H1 (cell line): ENCODE measurements around the gene SLC9A5. TPM values are rescaled to one million over a fixed set of nuclear protein-coding genes. Genes with fewer than 3 reads are reported as not detected.

Experiments used
- CHD1 ChIP-seq: IDR thresholded peaks from 2 replicates; pipeline ENCODE4 v1.6.1; 2012; ENCODE audit warnings: low read depth, low read length, improper control_type of control experiment
- GTF2F1 ChIP-seq: IDR thresholded peaks from 2 replicates; pipeline ENCODE4 v1.6.1; 2012; ENCODE audit warnings: low read depth, low read length, improper control_type of control experiment, borderline replicate concordance
- POLR2A ChIP-seq, 2 experiments: IDR thresholded peaks; 1 replicate in 1 of 2; 2 replicates in 1 of 2; pipeline ENCODE4 v1.6.1; 2011; ENCODE audit warnings: low read depth in 2 of 2, low read length in 2 of 2, mild to moderate bottlenecking in 2 of 2; ENCODE audit errors: control extremely low read depth in 1 of 2
- polyA plus RNA-seq, 7 experiments: library from polyadenylated mRNA; depleted of rRNA in 3 of 7; stranded (reverse) in 5 of 7; unstranded in 2 of 7; fragments of >200 nt in 5 of 7; fragments of 200-250 nt in 2 of 7; gene quantifications; 1 replicate in 5 of 7; 2 replicates in 1 of 7; 4 replicates in 1 of 7; pipeline versions ENCODE4 v1.2.1 to v1.2.3, GENCODE V29; 2011 to 2013; ENCODE audit warnings: missing spikeins in 2 of 7, mixed read lengths in 2 of 7
- total RNA-seq: library from RNA; stranded (reverse); fragmentation: NEBNext Ultra II Directional; extraction: Animal tissue kit (Norgen Biotek cat#: 25700); gene quantifications from 2 replicates; pipeline ENCODE4 v1.2.1, GENCODE V29; 2021
- TF ChIP-seq, protein P1 (sequence below): IDR thresholded peaks from 2 replicates; pipeline ENCODE4 v1.6.1; 2011; ENCODE audit warnings: low read depth, mild to moderate bottlenecking, low read length; ENCODE audit not compliant: insufficient read depth

The SLC9A5 gene
- total and polyA plus RNA-seq, 2 of the 8 experiments (the other 6 are each of a cell fraction or from before 2014, with no cell fraction given), result 7.9 to 8.6 TPM

DNA sequence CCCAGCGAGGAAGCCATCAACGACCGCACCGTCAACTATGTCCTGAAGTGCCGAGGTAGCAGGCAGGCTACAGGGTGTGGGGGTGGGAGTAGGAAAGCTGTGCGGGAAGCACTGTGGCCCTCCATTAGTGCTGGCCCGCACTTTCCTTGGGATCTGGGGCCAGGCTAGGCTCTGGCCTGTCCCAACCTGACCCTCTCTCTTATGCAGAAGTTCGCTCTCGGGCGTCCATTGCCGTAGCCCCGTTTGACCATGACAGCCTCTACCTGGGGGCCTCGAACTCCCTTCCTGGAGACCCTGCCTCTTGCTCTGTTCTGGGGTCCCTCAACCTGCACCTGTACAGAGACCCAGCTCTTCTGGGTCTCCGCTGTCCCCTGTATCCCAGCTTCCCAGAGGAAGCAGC, 39.2 kb downstream of the SLC9A5 start (continued):
- no peak for TF ChIP-seq GTF2F1
- no peak for TF ChIP-seq POLR2A (IDR thresholded peaks at IDR 0.05; ENCODE audit: control extremely low read depth in 1 of 2, low read depth in 2 of 2, low read length in 2 of 2)
- TF ChIP-seq, protein P1, sequence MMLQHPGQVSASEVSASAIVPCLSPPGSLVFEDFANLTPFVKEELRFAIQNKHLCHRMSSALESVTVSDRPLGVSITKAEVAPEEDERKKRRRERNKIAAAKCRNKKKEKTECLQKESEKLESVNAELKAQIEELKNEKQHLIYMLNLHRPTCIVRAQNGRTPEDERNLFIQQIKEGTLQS, result no peak
- TF ChIP-seq CHD1, result no peak
